ENCODE measurements around the gene PSMB4. TPM values are rescaled to one million over a fixed set of nuclear protein-coding genes. Genes with fewer than 3 reads are reported as not detected.

Gene PSMB4
- total RNA-seq, 1 experiment from 2014 or later = 411 TPM

GRCh38 chr1:151411884-151412283, 12.5 kb downstream of the PSMB4 start:
- no peak overlapping the region for H3K27ac Mint-ChIP-seq (ENCODE audit: unreplicated experiment)
- intact Hi-C loops (cut with micrococcal nuclease; ENCODE audit: unreplicated experiment) = no loop called here
- peaks cover 71% of the 10 kb centered on the region for H3K36me3 Mint-ChIP-seq (ENCODE audit: insufficient read depth, unreplicated experiment)
- no peaks in the 10 kb centered on the region for H3K27me3 Mint-ChIP-seq (ENCODE audit: unreplicated experiment)
- TF ChIP-seq CTCF (IDR thresholded peaks at IDR 0.05; ENCODE audit: unreplicated experiment) = no peak
- no peak for DNase-seq
- H3K4me3 Mint-ChIP-seq (ENCODE audit: low read depth, unreplicated experiment) = no peak overlapping the region
- BruUV-seq (replicated peaks) = no TSS peak
- H3K4me1 Mint-ChIP-seq (ENCODE audit: low read depth, unreplicated experiment) = no peaks in the 10 kb centered on the region
- H3K9me3 Mint-ChIP-seq (ENCODE audit: low read depth, unreplicated experiment) = no peaks in the 10 kb centered on the region
- CTCF ChIA-PET = no interaction called here

- Mint-ChIP-seq H3K27ac (ENCODE audit: unreplicated experiment) (no peak overlapping the region), H3K4me1 (ENCODE audit: low read depth, unreplicated experiment) (no peaks in the 10 kb centered on the region), H3K4me3 (ENCODE audit: low read depth, unreplicated experiment) (no peak overlapping the region), H3K9me3 (ENCODE audit: low read depth, unreplicated experiment) (no peaks in the 10 kb centered on the region), H3K27me3 (ENCODE audit: unreplicated experiment) (no peaks in the 10 kb centered on the region), H3K36me3 (ENCODE audit: insufficient read depth, unreplicated experiment) (peaks cover 74% of the 10 kb centered on the region)
- no TSS peak for BruUV-seq (replicated peaks)
- no peak for DNase-seq
- TF ChIP-seq CTCF (IDR thresholded peaks at IDR 0.05; ENCODE audit: unreplicated experiment) = no peak
- intact Hi-C loops (cut with micrococcal nuclease; ENCODE audit: unreplicated experiment) = no loop called here
- CTCF ChIA-PET = interaction anchor here (0.6 to 0.7 kb wide), 2 partner anchors 33 to 164 kb away, joined by 3 to 5 read pairs; no protein-coding TSS in a partner anchor
Measured at GRCh38 chr1:151416231-151416630, 16.9 kb downstream of the PSMB4 start.

- no peak overlapping the region for H3K4me3 Mint-ChIP-seq (ENCODE audit: low read depth, unreplicated experiment)
- intact Hi-C loops (cut with micrococcal nuclease; ENCODE audit: unreplicated experiment) = no loop called here
- DNase-seq = no peak
- no peaks in the 10 kb centered on the region for H3K4me1 Mint-ChIP-seq (ENCODE audit: low read depth, unreplicated experiment)
- no peaks in the 10 kb centered on the region for H3K9me3 Mint-ChIP-seq (ENCODE audit: low read depth, unreplicated experiment)
- no peak for TF ChIP-seq CTCF (IDR thresholded peaks at IDR 0.05; ENCODE audit: unreplicated experiment)
- CTCF ChIA-PET = interaction anchor here (0.7 kb wide), 1 partner anchor 19 kb away, joined by 5 read pairs; the partner anchor contains the start of gene PSMB4
- H3K27ac Mint-ChIP-seq (ENCODE audit: unreplicated experiment) = no peak overlapping the region
- H3K36me3 Mint-ChIP-seq (ENCODE audit: insufficient read depth, unreplicated experiment) = peaks cover 80% of the 10 kb centered on the region
- H3K27me3 Mint-ChIP-seq (ENCODE audit: unreplicated experiment) = no peaks in the 10 kb centered on the region
- BruUV-seq (replicated peaks) = no TSS peak
Measured at GRCh38 chr1:151418081-151418480, 18.7 kb downstream of the PSMB4 start.

GRCh38 chr1:151419819-151420218, 20.4 kb downstream of the PSMB4 start:
- no peak for TF ChIP-seq CTCF (IDR thresholded peaks at IDR 0.05; ENCODE audit: unreplicated experiment)
- BruUV-seq (replicated peaks) = no TSS peak
- intact Hi-C loops (cut with micrococcal nuclease; ENCODE audit: unreplicated experiment) = no loop called here
- peaks cover 83% of the 10 kb centered on the region for H3K36me3 Mint-ChIP-seq (ENCODE audit: insufficient read depth, unreplicated experiment)
- H3K9me3 Mint-ChIP-seq (ENCODE audit: low read depth, unreplicated experiment) = no peaks in the 10 kb centered on the region
- CTCF ChIA-PET = no interaction called here
- no peak for DNase-seq
- H3K4me3 Mint-ChIP-seq (ENCODE audit: low read depth, unreplicated experiment) = no peak overlapping the region
- no peak overlapping the region for H3K27ac Mint-ChIP-seq (ENCODE audit: unreplicated experiment)
- no peaks in the 10 kb centered on the region for H3K4me1 Mint-ChIP-seq (ENCODE audit: low read depth, unreplicated experiment)
- no peaks in the 10 kb centered on the region for H3K27me3 Mint-ChIP-seq (ENCODE audit: unreplicated experiment)

All from Calu3 (cell line).